ENCODE measurements around the gene ATN1. TPM values are rescaled to one million over a fixed set of nuclear protein-coding genes. Genes with fewer than 3 reads are reported as not detected.

Gene ATN1
- total and polyA plus RNA-seq, 9 of the 15 experiments (the other 6 are each of a cell fraction or from before 2014, with no cell fraction given), result 0.15 to 49.8 (median 2.7) TPM

DNA sequence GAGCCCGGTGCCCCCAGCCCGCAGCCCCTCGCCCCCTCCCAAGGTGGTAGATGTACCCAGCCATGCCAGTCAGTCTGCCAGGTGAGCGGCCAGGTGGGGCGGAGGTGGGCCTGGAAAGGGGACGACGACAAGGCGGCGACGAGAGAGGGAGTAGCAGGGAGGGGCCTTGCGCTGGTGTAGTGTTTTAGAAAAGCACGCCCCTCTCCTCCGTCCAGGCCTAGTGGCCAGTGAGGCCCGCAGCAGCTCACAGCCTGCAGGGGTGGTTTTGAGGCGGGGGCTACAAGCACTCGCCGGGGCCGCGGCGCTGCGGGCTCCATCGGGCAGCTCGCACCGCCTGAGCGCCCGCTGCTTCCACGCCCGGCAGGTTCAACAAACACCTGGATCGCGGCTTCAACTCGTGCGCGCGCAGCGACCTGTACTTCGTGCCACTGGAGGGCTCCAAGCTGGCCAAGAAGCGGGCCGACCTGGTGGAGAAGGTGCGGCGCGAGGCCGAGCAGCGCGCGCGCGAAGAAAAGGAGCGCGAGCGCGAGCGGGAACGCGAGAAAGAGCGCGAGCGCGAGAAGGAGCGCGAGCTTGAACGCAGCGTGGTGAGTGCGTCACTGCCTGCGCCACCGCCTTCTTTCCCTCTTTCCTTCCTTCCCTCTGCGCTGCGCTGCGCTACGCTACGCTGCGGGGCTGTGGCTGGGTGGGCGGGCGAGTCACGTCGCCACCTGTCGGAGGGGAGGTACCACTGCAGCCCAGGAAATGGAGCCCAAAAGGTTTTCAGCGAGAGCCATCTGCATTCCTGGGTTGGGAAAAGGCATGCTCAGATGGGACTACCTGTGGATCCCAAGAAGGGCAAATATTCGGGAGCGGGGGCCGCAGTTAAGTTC, 10.0 kb downstream of the ATN1 start (continued):
- TF ChIP-seq, protein P1, sequence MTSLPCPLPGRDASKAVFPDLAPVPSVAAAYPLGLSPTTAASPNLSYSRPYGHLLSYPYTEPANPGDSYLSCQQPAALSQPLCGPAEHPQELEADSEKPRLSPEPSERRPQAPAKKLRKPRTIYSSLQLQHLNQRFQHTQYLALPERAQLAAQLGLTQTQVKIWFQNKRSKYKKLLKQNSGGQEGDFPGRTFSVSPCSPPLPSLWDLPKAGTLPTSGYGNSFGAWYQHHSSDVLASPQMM (CRISPR knock-in tag; IDR thresholded peaks at IDR 0.05), result no peak
- no peak for TF ChIP-seq ETS2 (tag; IDR thresholded peaks at IDR 0.05; ENCODE audit: borderline replicate concordance, poor library complexity, severe bottlenecking)
- TF ChIP-seq ZNF12 (CRISPR knock-in tag; IDR thresholded peaks at IDR 0.05), result no peak
- TF ChIP-seq, protein P2, sequence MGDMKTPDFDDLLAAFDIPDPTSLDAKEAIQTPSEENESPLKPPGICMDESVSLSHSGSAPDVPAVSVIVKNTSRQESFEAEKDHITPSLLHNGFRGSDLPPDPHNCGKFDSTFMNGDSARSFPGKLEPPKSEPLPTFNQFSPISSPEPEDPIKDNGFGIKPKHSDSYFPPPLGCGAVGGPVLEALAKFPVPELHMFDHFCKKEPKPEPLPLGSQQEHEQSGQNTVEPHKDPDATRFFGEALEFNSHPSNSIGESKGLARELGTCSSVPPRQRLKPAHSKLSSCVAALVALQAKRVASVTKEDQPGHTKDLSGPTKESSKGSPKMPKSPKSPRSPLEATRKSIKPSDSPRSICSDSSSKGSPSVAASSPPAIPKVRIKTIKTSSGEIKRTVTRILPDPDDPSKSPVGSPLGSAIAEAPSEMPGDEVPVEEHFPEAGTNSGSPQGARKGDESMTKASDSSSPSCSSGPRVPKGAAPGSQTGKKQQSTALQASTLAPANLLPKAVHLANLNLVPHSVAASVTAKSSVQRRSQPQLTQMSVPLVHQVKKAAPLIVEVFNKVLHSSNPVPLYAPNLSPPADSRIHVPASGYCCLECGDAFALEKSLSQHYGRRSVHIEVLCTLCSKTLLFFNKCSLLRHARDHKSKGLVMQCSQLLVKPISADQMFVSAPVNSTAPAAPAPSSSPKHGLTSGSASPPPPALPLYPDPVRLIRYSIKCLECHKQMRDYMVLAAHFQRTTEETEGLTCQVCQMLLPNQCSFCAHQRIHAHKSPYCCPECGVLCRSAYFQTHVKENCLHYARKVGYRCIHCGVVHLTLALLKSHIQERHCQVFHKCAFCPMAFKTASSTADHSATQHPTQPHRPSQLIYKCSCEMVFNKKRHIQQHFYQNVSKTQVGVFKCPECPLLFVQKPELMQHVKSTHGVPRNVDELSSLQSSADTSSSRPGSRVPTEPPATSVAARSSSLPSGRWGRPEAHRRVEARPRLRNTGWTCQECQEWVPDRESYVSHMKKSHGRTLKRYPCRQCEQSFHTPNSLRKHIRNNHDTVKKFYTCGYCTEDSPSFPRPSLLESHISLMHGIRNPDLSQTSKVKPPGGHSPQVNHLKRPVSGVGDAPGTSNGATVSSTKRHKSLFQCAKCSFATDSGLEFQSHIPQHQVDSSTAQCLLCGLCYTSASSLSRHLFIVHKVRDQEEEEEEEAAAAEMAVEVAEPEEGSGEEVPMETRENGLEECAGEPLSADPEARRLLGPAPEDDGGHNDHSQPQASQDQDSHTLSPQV (IDR thresholded peaks at IDR 0.05), result peak; percentile 66
- TF ChIP-seq, protein P3, sequence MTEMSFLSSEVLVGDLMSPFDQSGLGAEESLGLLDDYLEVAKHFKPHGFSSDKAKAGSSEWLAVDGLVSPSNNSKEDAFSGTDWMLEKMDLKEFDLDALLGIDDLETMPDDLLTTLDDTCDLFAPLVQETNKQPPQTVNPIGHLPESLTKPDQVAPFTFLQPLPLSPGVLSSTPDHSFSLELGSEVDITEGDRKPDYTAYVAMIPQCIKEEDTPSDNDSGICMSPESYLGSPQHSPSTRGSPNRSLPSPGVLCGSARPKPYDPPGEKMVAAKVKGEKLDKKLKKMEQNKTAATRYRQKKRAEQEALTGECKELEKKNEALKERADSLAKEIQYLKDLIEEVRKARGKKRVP (CRISPR knock-in tag; IDR thresholded peaks at IDR 0.05), result no peak
- peak; percentile 91 for TF ChIP-seq RB1 (IDR thresholded peaks at IDR 0.05; ENCODE audit: low read depth)
- TF ChIP-seq, protein P4, sequence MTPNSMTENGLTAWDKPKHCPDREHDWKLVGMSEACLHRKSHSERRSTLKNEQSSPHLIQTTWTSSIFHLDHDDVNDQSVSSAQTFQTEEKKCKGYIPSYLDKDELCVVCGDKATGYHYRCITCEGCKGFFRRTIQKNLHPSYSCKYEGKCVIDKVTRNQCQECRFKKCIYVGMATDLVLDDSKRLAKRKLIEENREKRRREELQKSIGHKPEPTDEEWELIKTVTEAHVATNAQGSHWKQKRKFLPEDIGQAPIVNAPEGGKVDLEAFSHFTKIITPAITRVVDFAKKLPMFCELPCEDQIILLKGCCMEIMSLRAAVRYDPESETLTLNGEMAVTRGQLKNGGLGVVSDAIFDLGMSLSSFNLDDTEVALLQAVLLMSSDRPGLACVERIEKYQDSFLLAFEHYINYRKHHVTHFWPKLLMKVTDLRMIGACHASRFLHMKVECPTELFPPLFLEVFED (CRISPR knock-in tag; conservative IDR thresholded peaks at IDR 0.05), result no peak
- TF ChIP-seq SLC30A9 (CRISPR knock-in tag; IDR thresholded peaks at IDR 0.05), result no peak
- TF ChIP-seq STAT5B (CRISPR knock-in tag; IDR thresholded peaks at IDR 0.05), result no peak
- no peak for TF ChIP-seq CBX3 (IDR thresholded peaks at IDR 0.05; ENCODE audit: borderline replicate concordance in 1 of 2, low read length in 2 of 2)
- no peak for TF ChIP-seq MIER1 (IDR thresholded peaks at IDR 0.05; ENCODE audit: low read depth)
- TF ChIP-seq ELF2 (CRISPR knock-in tag; IDR thresholded peaks at IDR 0.05), result peak; percentile 65
- TF ChIP-seq KLF10 (CRISPR knock-in tag; IDR thresholded peaks at IDR 0.05), result no peak
- no peak for TF ChIP-seq ZNF583 (CRISPR knock-in tag; IDR thresholded peaks at IDR 0.05)
- TF ChIP-seq, protein P5, sequence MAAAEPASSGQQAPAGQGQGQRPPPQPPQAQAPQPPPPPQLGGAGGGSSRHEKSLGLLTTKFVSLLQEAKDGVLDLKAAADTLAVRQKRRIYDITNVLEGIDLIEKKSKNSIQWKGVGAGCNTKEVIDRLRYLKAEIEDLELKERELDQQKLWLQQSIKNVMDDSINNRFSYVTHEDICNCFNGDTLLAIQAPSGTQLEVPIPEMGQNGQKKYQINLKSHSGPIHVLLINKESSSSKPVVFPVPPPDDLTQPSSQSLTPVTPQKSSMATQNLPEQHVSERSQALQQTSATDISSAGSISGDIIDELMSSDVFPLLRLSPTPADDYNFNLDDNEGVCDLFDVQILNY (CRISPR knock-in tag; IDR thresholded peaks at IDR 0.05), result peak; percentile 68; the same call in 1 of the 2 replicates
- TF ChIP-seq, protein P6, sequence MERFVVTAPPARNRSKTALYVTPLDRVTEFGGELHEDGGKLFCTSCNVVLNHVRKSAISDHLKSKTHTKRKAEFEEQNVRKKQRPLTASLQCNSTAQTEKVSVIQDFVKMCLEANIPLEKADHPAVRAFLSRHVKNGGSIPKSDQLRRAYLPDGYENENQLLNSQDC (CRISPR knock-in tag; IDR thresholded peaks at IDR 0.05), result no peak
- TF ChIP-seq NR2C1 (IDR thresholded peaks at IDR 0.05), result no peak
- no peak for TF ChIP-seq NR2C1 (tag; IDR thresholded peaks at IDR 0.05)
- TF ChIP-seq SMARCE1 (IDR thresholded peaks at IDR 0.05), result no peak
- no peak for TF ChIP-seq WHSC1 (IDR thresholded peaks at IDR 0.05; ENCODE audit: low read length)
- no peak for TF ChIP-seq ZNF134 (CRISPR knock-in tag; conservative IDR thresholded peaks at IDR 0.05)

Data from K562 (cell line).